Lung (tissue), 12 donors: Measurements from ENCODE around the gene LRRC30. TPM values are rescaled to one million over a fixed set of nuclear protein-coding genes. Genes with fewer than 3 reads are reported as not detected.

Experiments
- ATAC-seq: fragments of 200-7000 bp; cut with Tn5 transposase; one replicate; pipeline ENCODE4 v1.9.1; 2020; ENCODE audit warnings: moderate number of reproducible peaks; ENCODE audit not compliant: insufficient read depth, low FRiP score
- DNase-seq, 3 donors: peaks; one replicate each; pipeline ENCODE4 v3.0.0-alpha.2; 2013 to 2017
- H3K27ac ChIP-seq, 2 donors: one replicate each; pipeline ENCODE4 v1.5.1; 2013; ENCODE audit warnings: mild to moderate bottlenecking in 2 of 2, moderate library complexity in 2 of 2, control low read depth in 1 of 2, inconsistent platforms in 1 of 2, low read depth in 1 of 2, low read length in 1 of 2
- H3K27me3 ChIP-seq, 3 donors: one replicate each; pipeline ENCODE4 v1.5.1; 2013; ENCODE audit warnings: low read length in 2 of 3; ENCODE audit not compliant: control insufficient read depth in 3 of 3, insufficient read depth in 3 of 3
- H3K36me3 ChIP-seq, 4 donors: one replicate each; pipeline ENCODE4 v1.5.1; 2013; ENCODE audit warnings: low read length in 4 of 4, mild to moderate bottlenecking in 1 of 4, moderate library complexity in 1 of 4; ENCODE audit not compliant: control insufficient read depth in 4 of 4, insufficient read depth in 4 of 4
- H3K4me1 ChIP-seq, 5 donors: one replicate each; pipeline ENCODE4 v1.5.1; 2013; ENCODE audit warnings: low read length in 5 of 5, mild to moderate bottlenecking in 2 of 5, moderate library complexity in 1 of 5; ENCODE audit not compliant: control insufficient read depth in 5 of 5, insufficient read depth in 5 of 5
- H3K4me3 ChIP-seq: one replicate; pipeline ENCODE4 v1.5.1; 2013; ENCODE audit warnings: mild to moderate bottlenecking, control low read depth, moderate library complexity
- H3K9ac ChIP-seq, 2 donors: one replicate each; pipeline ENCODE4 v1.5.1; 2013; ENCODE audit warnings: low read length in 2 of 2, control low read depth in 1 of 2; ENCODE audit not compliant: insufficient read depth in 1 of 2
- H3K9me3 ChIP-seq, 4 donors: one replicate each; pipeline ENCODE4 v1.5.1; 2013; ENCODE audit warnings: low read length in 3 of 4, mild to moderate bottlenecking in 1 of 4, moderate library complexity in 1 of 4; ENCODE audit not compliant: control insufficient read depth in 4 of 4, insufficient read depth in 3 of 4
- WGBS, 2 donors: extraction: QIAGEN DNeasy Blood & Tissue Kit; methylation state at CpG; one replicate each; pipeline ENCODE4 v1.1.7; 2013; 5-methylcytosine and 5-hydroxymethylcytosine counted together
- polyA plus RNA-seq, 2 donors: library from polyadenylated mRNA; stranded (reverse); fragments of 200-250 nt; gene quantifications; one replicate each; pipeline ENCODE4 v1.2.1, GENCODE V29; 2013
- total RNA-seq, 2 donors: library from RNA; depleted of rRNA in 1 of 2; stranded (reverse); fragments of >200 nt in 1 of 2; gene quantifications; one replicate each; pipeline ENCODE4 v1.2.1, GENCODE V29; 2014 to 2021
- TF ChIP-seq, protein P1 (sequence below): IDR thresholded peaks from 2 replicates; pipeline ENCODE4 v1.5.1; 2012; ENCODE audit warnings: mild to moderate bottlenecking; ENCODE audit errors: control extremely low read depth, extremely low read depth
- donor health status: control.
- donor health status: control.
- donor health status: Bipolar disorder and iron deficiency.
- donor health status: healthy.
- donor health status: DM: yes; HTN: yes; CAD: no.

LRRC30 gene
- total and polyA plus RNA-seq, 4 donors = not detected

- TF ChIP-seq, protein P1, sequence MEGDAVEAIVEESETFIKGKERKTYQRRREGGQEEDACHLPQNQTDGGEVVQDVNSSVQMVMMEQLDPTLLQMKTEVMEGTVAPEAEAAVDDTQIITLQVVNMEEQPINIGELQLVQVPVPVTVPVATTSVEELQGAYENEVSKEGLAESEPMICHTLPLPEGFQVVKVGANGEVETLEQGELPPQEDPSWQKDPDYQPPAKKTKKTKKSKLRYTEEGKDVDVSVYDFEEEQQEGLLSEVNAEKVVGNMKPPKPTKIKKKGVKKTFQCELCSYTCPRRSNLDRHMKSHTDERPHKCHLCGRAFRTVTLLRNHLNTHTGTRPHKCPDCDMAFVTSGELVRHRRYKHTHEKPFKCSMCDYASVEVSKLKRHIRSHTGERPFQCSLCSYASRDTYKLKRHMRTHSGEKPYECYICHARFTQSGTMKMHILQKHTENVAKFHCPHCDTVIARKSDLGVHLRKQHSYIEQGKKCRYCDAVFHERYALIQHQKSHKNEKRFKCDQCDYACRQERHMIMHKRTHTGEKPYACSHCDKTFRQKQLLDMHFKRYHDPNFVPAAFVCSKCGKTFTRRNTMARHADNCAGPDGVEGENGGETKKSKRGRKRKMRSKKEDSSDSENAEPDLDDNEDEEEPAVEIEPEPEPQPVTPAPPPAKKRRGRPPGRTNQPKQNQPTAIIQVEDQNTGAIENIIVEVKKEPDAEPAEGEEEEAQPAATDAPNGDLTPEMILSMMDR = no peak
- H3K4me1 ChIP-seq = peaks cover 0 to 41% (median 22%) of the 10 kb centered on the region in 5 donors
- no peak overlapping the region for H3K9ac ChIP-seq
- ATAC-seq = no peak
- no peak for DNase-seq
- H3K9me3 ChIP-seq = peaks cover 0 to 3% (median 0%) of the 10 kb centered on the region in 4 donors
- no peaks in the 10 kb centered on the region for H3K27me3 ChIP-seq
- 63 to 76% methylated on average over 2 of the region's 2 CpGs for WGBS, 2 donors
- no peak overlapping the region for H3K27ac ChIP-seq
- no peaks in the 10 kb centered on the region for H3K36me3 ChIP-seq
- no peak overlapping the region for H3K4me3 ChIP-seq
These were observed 5.2 kb downstream of the LRRC30 start for GRCh38 chr18:7236072-7236471.

- peaks cover 0 to 3% (median 0%) of the 10 kb centered on the region in 4 donors for H3K9me3 ChIP-seq
- WGBS, 2 donors = 93 to 97% methylated on average over 8 of the region's 8 CpGs
- no peak overlapping the region for H3K4me3 ChIP-seq
- no peak for ATAC-seq
- H3K4me1 ChIP-seq = peaks cover 0 to 41% (median 22%) of the 10 kb centered on the region in 5 donors
- DNase-seq = no peak
- H3K27ac ChIP-seq = no peak overlapping the region
- no peaks in the 10 kb centered on the region for H3K27me3 ChIP-seq
- no peaks in the 10 kb centered on the region for H3K36me3 ChIP-seq
- no peak overlapping the region for H3K9ac ChIP-seq
- TF ChIP-seq, protein P1 = no peak
These were observed 6.0 kb downstream of the LRRC30 start for GRCh38 chr18:7236933-7237332.

- Histone ChIP-seq H3K4me1 (peaks cover 0 to 41% (median 22%) of the 10 kb centered on the region in 5 donors), H3K4me3 (no peak overlapping the region), H3K27ac (no peak overlapping the region), H3K9ac (no peak overlapping the region), H3K9me3 (peaks cover 0 to 3% (median 0%) of the 10 kb centered on the region in 4 donors), H3K27me3 (no peaks in the 10 kb centered on the region), H3K36me3 (no peaks in the 10 kb centered on the region)
- DNase-seq (peak in 1 of 3 donors; percentile 28), ATAC-seq (no peak)
- TF ChIP-seq, protein P1 = no peak
- WGBS, 2 donors = 63 to 81% methylated on average over 6 of the region's 6 CpGs
These were observed 6.9 kb downstream of the LRRC30 start for GRCh38 chr18:7237673-7238272.

DNA sequence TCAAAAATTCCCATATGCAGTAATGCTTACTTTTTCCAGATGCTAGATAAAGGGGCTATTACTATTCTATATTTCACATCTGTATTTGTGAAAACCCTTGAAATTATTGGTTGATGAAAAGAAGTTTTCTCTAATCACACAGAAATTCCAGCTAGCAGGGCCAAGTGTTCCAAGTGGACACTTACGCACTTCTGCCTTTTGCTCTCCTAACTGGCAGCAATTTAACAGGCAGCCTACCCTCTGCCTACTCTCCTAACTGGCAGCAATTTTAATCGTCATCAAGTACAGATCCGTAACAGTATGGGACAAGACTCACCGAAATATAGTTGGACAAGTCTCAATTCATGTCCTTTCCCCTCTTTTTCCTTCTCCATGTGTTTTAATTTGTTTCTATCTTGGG is 12.0 kb downstream of the LRRC30 start:
- WGBS, 2 donors = 96% methylated on average over 4 of the region's 4 CpGs
- peaks cover 0 to 14% (median 2%) of the 10 kb centered on the region in 5 donors for H3K4me1 ChIP-seq
- H3K9me3 ChIP-seq = no peaks in the 10 kb centered on the region
- ATAC-seq (no peak), DNase-seq (no peak)
- no peak overlapping the region for H3K4me3 ChIP-seq
- H3K36me3 ChIP-seq = no peaks in the 10 kb centered on the region
- TF ChIP-seq, protein P1 = no peak
- no peak overlapping the region for H3K27ac ChIP-seq
- no peak overlapping the region for H3K9ac ChIP-seq
- no peaks in the 10 kb centered on the region for H3K27me3 ChIP-seq
